H1 (cell line): ENCODE measurements around the gene ALPG. TPM values are rescaled to one million over a fixed set of nuclear protein-coding genes. Genes with fewer than 3 reads are reported as not detected.
A peak's percentile ranks its signal among the peaks of the same experiment; 100 is the strongest.

ENCODE experiments used
- CTCF ChIA-PET: fragments of 300-600 bp; sonication (Branson Sonifier 250); formaldehyde crosslinking; loops from one replicate; lab custom pipeline; 2021; ENCODE audit not compliant: partially characterized antibody; lab: Charles Lee
- POLR2A ChIA-PET: fragments of 300-600 bp; sonication (Branson Sonifier 250); formaldehyde crosslinking; loops from one replicate; lab custom pipeline; 2021; ENCODE audit warnings: inconsistent platforms; ENCODE audit not compliant: partially characterized antibody; lab: Charles Lee
- DNase-seq, 2 experiments: peaks; one replicate each; pipeline versions ENCODE4 v3.0.0 to v3.0.0-alpha.2; 2010 to 2022; ENCODE audit warnings: low spot score in 2 of 2, low read depth in 1 of 2, mixed read lengths in 1 of 2
- FAIRE-seq: peaks from 2 replicates; lab custom pipeline; 2011; peaks lifted over from hg19 to GRCh38; lab: Jason Lieb, UNC
- H2AFZ ChIP-seq: 2 replicates; pipeline ENCODE4 v1.8.1; 2012; ENCODE audit warnings: low read length, inconsistent platforms
- H2AK5ac ChIP-seq: 2 replicates; pipeline ENCODE4 v1.6.1; 2013; ENCODE audit warnings: low read depth, low read length
- H2BK120ac ChIP-seq: replicated peaks from 2 replicates; pipeline ENCODE3; 2013; ENCODE audit warnings: low read depth, low read length, inconsistent platforms
- H2BK12ac ChIP-seq: 2 replicates; pipeline ENCODE4 v1.6.1; 2013; ENCODE audit warnings: low read depth, low read length
- H2BK15ac ChIP-seq: 2 replicates; pipeline ENCODE4 v1.6.1; 2013; ENCODE audit warnings: low read length
- H2BK20ac ChIP-seq: 2 replicates; pipeline ENCODE4 v1.6.1; 2013; ENCODE audit warnings: low read length
- H2BK5ac ChIP-seq: 2 replicates; pipeline ENCODE4 v1.6.1; 2013; ENCODE audit warnings: low read depth, low read length
- H3K14ac ChIP-seq: 2 replicates; pipeline ENCODE4 v1.6.1; 2013; ENCODE audit warnings: inconsistent platforms; ENCODE audit not compliant: insufficient read length
- H3K18ac ChIP-seq: 2 replicates; pipeline ENCODE4 v1.6.1; 2013; ENCODE audit warnings: low read length; ENCODE audit errors: extremely low read depth
- H3K23ac ChIP-seq: 2 replicates; pipeline ENCODE4 v1.6.1; 2013; ENCODE audit warnings: inconsistent platforms; ENCODE audit not compliant: insufficient read length
- H3K23me2 ChIP-seq: 2 replicates; pipeline ENCODE4 v1.6.1; 2013; ENCODE audit warnings: low read depth, low read length
- H3K27ac ChIP-seq: 2 replicates; pipeline ENCODE4 v1.6.1; 2011; ENCODE audit warnings: low read depth, low read length, inconsistent platforms
- H3K27me3 ChIP-seq, 4 experiments: replicated peaks in 1 of 4; 1 replicate in 1 of 4; 2 replicates in 3 of 4; pipeline versions ENCODE4 v1.6.1 to v1.8.1; 2011 to 2013; ENCODE audit warnings: low read length in 3 of 4, mild to moderate bottlenecking in 3 of 4, inconsistent platforms in 2 of 4, mixed read lengths in 2 of 4, moderate library complexity in 1 of 4; ENCODE audit not compliant: control insufficient read depth in 3 of 4, insufficient read depth in 3 of 4; ENCODE audit errors: extremely low read depth in 1 of 4
- H3K36me3 ChIP-seq, 4 experiments: 2 replicates each; pipeline versions ENCODE4 v1.6.1 to v1.8.1; 2011 to 2013; ENCODE audit warnings: mild to moderate bottlenecking in 4 of 4, low read length in 3 of 4, moderate library complexity in 2 of 4, control low read depth in 1 of 4, inconsistent platforms in 1 of 4; ENCODE audit not compliant: insufficient read depth in 4 of 4, control insufficient read depth in 2 of 4
- H3K4ac ChIP-seq: replicated peaks from 2 replicates; pipeline ENCODE3; 2013; ENCODE audit warnings: low read length, low read depth, mixed read lengths, inconsistent platforms; ENCODE audit not compliant: insufficient read length
- H3K4me1 ChIP-seq, 4 experiments: replicated peaks in 1 of 4; 1 replicate in 1 of 4; 2 replicates in 3 of 4; pipeline versions ENCODE4 v1.6.1 to v1.8.1; 2011 to 2013; ENCODE audit warnings: low read length in 3 of 4, inconsistent platforms in 2 of 4, mixed read lengths in 1 of 4; ENCODE audit not compliant: insufficient read depth in 4 of 4, control insufficient read depth in 3 of 4
- H3K4me2 ChIP-seq, 2 experiments: 2 replicates each; pipeline versions ENCODE4 v1.6.1 to v1.8.1; 2011 to 2013; ENCODE audit warnings: low read depth in 2 of 2, low read length in 2 of 2, control low read depth in 1 of 2, inconsistent platforms in 1 of 2, mild to moderate bottlenecking in 1 of 2; ENCODE audit not compliant: insufficient read depth in 1 of 2
- H3K4me3 ChIP-seq, 4 experiments: fragments of 200-600, 300-600 bp in 1 of 4; sonication (generic), shearing (Covaris generic), sonication (Bioruptor Twin) in 1 of 4; 2 replicates each; pipeline versions ENCODE4 v1.5.1 to v1.8.1; 2011 to 2016; ENCODE audit warnings: low read length in 4 of 4, low read depth in 3 of 4, control low read depth in 2 of 4, inconsistent platforms in 2 of 4, mild to moderate bottlenecking in 2 of 4, mixed read lengths in 1 of 4, moderate library complexity in 1 of 4; ENCODE audit not compliant: insufficient read depth in 2 of 4; ENCODE audit errors: extremely low read depth in 1 of 4
- H3K56ac ChIP-seq: replicated peaks from 2 replicates; pipeline ENCODE3; 2013; ENCODE audit warnings: low read depth, mild to moderate bottlenecking, mixed read lengths, low read length, inconsistent platforms; ENCODE audit not compliant: insufficient read length
- H3K79me1 ChIP-seq: 2 replicates; pipeline ENCODE4 v1.6.1; 2013; ENCODE audit warnings: low read depth, low read length, control low read depth
- H3K79me2 ChIP-seq, 2 experiments: 2 replicates each; pipeline versions ENCODE4 v1.6.1 to v1.8.1; 2012 to 2013; ENCODE audit warnings: low read length in 2 of 2, mild to moderate bottlenecking in 2 of 2, inconsistent platforms in 1 of 2; ENCODE audit not compliant: insufficient read depth in 2 of 2, control insufficient read depth in 1 of 2
- H3K9ac ChIP-seq, 4 experiments: replicated peaks in 1 of 4; 1 replicate in 1 of 4; 2 replicates in 3 of 4; pipeline versions ENCODE4 v1.6.1 to v1.8.1; 2011 to 2013; ENCODE audit warnings: low read depth in 3 of 4, low read length in 3 of 4, control low read depth in 2 of 4, mild to moderate bottlenecking in 2 of 4, moderate library complexity in 2 of 4, inconsistent platforms in 1 of 4; ENCODE audit errors: extremely low read depth in 1 of 4
- H3K9me3 ChIP-seq, 2 experiments: 2 replicates each; pipeline versions ENCODE4 v1.6.1 to v1.8.1; 2012 to 2013; ENCODE audit warnings: mild to moderate bottlenecking in 2 of 2, moderate library complexity in 2 of 2, control low read depth in 1 of 2, inconsistent platforms in 1 of 2, low read depth in 1 of 2, low read length in 1 of 2, mixed read lengths in 1 of 2; ENCODE audit not compliant: insufficient read depth in 2 of 2
- H4K20me1 ChIP-seq, 2 experiments: replicated peaks in 1 of 2; 2 replicates each; pipeline versions ENCODE3 to v1.8.1; 2011 to 2013; ENCODE audit warnings: inconsistent platforms in 2 of 2, low read length in 2 of 2, mild to moderate bottlenecking in 1 of 2; ENCODE audit not compliant: insufficient read depth in 2 of 2, control insufficient read depth in 1 of 2
- H4K5ac ChIP-seq: 2 replicates; pipeline ENCODE4 v1.6.1; 2013; ENCODE audit warnings: low read length, low read depth, mixed read lengths, inconsistent platforms; ENCODE audit not compliant: insufficient read length
- H4K8ac ChIP-seq: 2 replicates; pipeline ENCODE4 v1.8.0; 2013; ENCODE audit warnings: mild to moderate bottlenecking, moderate library complexity, low read length, inconsistent platforms; ENCODE audit not compliant: insufficient read depth; ENCODE audit errors: extremely low read depth
- H4K91ac ChIP-seq: replicated peaks from 2 replicates; pipeline ENCODE3; 2013; ENCODE audit warnings: low read length, mixed read lengths, inconsistent platforms; ENCODE audit not compliant: insufficient read length
- BRCA1 ChIP-seq: IDR thresholded peaks from 2 replicates; pipeline ENCODE4 v1.6.1; 2012; ENCODE audit warnings: low read depth, low read length, improper control_type of control experiment
- JUND ChIP-seq: IDR thresholded peaks from 2 replicates; pipeline ENCODE4 v1.6.1; 2011; ENCODE audit warnings: mild to moderate bottlenecking, improper control_type of control experiment, low read length
- MAFK ChIP-seq: IDR thresholded peaks from 2 replicates; pipeline ENCODE4 v1.6.1; 2012; ENCODE audit warnings: low read depth, mild to moderate bottlenecking, improper control_type of control experiment, low read length
- TBP ChIP-seq: IDR thresholded peaks from 2 replicates; pipeline ENCODE4 v1.6.1; 2011; ENCODE audit warnings: low read depth, low read length, improper control_type of control experiment
- TCF12 ChIP-seq: IDR thresholded peaks from 2 replicates; pipeline ENCODE4 v1.6.1; 2011; ENCODE audit warnings: low read depth, mild to moderate bottlenecking, low read length
- WGBS, 2 experiments: shearing (Covaris generic) in 1 of 2; methylation state at CpG; one replicate each; pipeline versions ENCODE4 v1.1.6 to v1.1.7; 2013 to 2015; ENCODE audit warnings: low lambda C conversion rate in 2 of 2, mixed read lengths in 2 of 2, inconsistent platforms in 1 of 2, low coverage in 1 of 2, missing lambda C conversion rate in 1 of 2; ENCODE audit not compliant: insufficient replicate concordance in 2 of 2, insufficient coverage in 1 of 2, insufficient read length in 1 of 2; ENCODE audit errors: extremely low coverage in 1 of 2, missing lambda C conversion rate in 1 of 2; 5-methylcytosine and 5-hydroxymethylcytosine counted together
- polyA plus RNA-seq, 7 experiments: library from polyadenylated mRNA; depleted of rRNA in 3 of 7; stranded (reverse) in 5 of 7; unstranded in 2 of 7; fragments of >200 nt in 5 of 7; fragments of 200-250 nt in 2 of 7; gene quantifications; 1 replicate in 5 of 7; 2 replicates in 1 of 7; 4 replicates in 1 of 7; pipeline versions ENCODE4 v1.2.1 to v1.2.3, GENCODE V29; 2011 to 2013; ENCODE audit warnings: missing spikeins in 2 of 7, mixed read lengths in 2 of 7
- total RNA-seq: library from RNA; stranded (reverse); fragmentation: NEBNext Ultra II Directional; extraction: Animal tissue kit (Norgen Biotek cat#: 25700); gene quantifications from 2 replicates; pipeline ENCODE4 v1.2.1, GENCODE V29; 2021
- TF ChIP-seq, protein P1 (sequence below): IDR thresholded peaks from 2 replicates; pipeline ENCODE4 v1.6.1; 2012; ENCODE audit warnings: inconsistent platforms

The ALPG gene
- total and polyA plus RNA-seq, 2 of the 8 experiments (the other 6 are each of a cell fraction or from before 2014, with no cell fraction given) = 0.56 to 2.1 TPM

DNA sequence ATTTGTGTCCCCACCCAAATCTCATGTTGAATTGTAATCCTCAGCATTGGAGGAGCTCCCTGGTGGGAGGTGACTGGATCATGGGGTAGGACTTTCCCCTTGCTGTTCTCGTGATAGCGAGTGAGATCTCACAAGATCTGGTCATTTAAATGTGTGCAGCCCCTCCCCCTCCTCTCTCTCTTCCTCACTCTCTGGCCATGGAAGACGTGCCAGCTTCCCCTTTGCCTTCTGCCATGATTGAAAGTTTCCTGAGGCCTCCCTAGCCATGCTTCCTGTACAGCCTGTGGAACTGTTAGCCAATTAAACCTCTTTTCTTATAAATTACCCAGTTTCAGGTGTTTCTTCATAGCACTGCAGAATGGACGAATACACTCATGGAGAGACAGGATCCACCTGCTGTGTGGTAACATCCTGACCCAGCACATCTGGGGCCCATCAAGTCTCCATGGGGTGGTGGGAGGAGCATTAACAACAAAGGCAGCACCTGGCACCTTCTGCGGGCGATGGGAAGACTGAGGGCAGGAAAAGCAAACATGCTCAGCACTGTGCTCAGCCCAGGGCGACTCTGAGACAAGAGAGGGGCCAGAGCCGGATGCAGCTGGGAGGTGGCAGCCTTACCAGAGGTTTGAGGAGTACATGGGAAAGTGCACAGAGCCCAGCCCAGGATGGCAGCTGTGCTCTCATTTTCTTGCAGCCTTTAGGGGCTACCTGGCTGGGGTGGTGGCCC is 44.3 kb upstream of the ALPG start:
- Histone ChIP-seq H3K23me2 (no peaks in the 10 kb centered on the region), H4K20me1 (no peaks in the 10 kb centered on the region), H2AK5ac (no peak overlapping the region), H2BK5ac (no peak overlapping the region), H3K23ac (no peak overlapping the region), H3K79me2 (no peaks in the 10 kb centered on the region), H3K4ac (no peak overlapping the region), H4K8ac (no peak overlapping the region), H3K4me1 (peaks cover 0 to 8% (median 1%) of the 10 kb centered on the region in 4 experiments; a peak in 4 of 7 replicates), H3K79me1 (no peaks in the 10 kb centered on the region)
- no peak for FAIRE-seq
- TF ChIP-seq BRCA1 = no peak
- TF ChIP-seq JUND = no peak
- TF ChIP-seq TCF12 = peak; percentile 70; the same call in 1 of the 2 replicates
- TF ChIP-seq, protein P1, sequence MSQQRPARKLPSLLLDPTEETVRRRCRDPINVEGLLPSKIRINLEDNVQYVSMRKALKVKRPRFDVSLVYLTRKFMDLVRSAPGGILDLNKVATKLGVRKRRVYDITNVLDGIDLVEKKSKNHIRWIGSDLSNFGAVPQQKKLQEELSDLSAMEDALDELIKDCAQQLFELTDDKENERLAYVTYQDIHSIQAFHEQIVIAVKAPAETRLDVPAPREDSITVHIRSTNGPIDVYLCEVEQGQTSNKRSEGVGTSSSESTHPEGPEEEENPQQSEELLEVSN = no peak
- TF ChIP-seq TBP = no peak
- no peak for TF ChIP-seq MAFK
- TF ChIP-seq, all 59 proteins: peak for 1
- Histone ChIP-seq H3K4me3 (no peak overlapping the region), H3K27me3 (no peaks in the 10 kb centered on the region), H2BK15ac (0 out of 2 replicates have a peak overlapping the region, but pooled peaks have one; percentile 5), H4K5ac (no peak overlapping the region), H3K36me3 (no peaks in the 10 kb centered on the region), H2BK20ac (no peak overlapping the region), H3K18ac (no peak overlapping the region), H2BK120ac (no peak overlapping the region), H3K9me3 (no peaks in the 10 kb centered on the region), H3K4me2 (no peak overlapping the region), H3K14ac (no peak overlapping the region), H2AFZ (no peak overlapping the region), H4K91ac (no peak overlapping the region), H3K56ac (no peak overlapping the region), H2BK12ac (0 out of 2 replicates have a peak overlapping the region, but pooled peaks have one; percentile 39), H3K27ac (no peak overlapping the region), H3K9ac (no peak overlapping the region)
- ChIA-PET POLR2A (interaction anchor here (0.7 to 2.0 kb wide), 3 partner anchors 12 to 25 kb away, joined by 3 to 4 read pairs (median 4); no protein-coding TSS in a partner anchor), CTCF (interaction anchor here (0.6 to 9.5 kb wide), 19 partner anchors 10 to 183 kb away, joined by 3 to 100 read pairs (median 4); partner anchors contain the start of gene ALPP)
- DNase-seq = peak in 1 of 2 experiments; percentile 37
- 90% methylated on average over 8 of the region's 8 CpGs; no CpG with 5 or more reads in 1 of the 2 experiments for WGBS, 2 experiments
